GOT3 (cell line): ENCODE measurements around the gene CFAP53.

Source experiments
- DNase-seq: peaks from one replicate; lab custom pipeline; 2025; ENCODE audit warnings: mixed read lengths; lab: John Stamatoyannopoulos, UW

The CFAP53 gene

DNA sequence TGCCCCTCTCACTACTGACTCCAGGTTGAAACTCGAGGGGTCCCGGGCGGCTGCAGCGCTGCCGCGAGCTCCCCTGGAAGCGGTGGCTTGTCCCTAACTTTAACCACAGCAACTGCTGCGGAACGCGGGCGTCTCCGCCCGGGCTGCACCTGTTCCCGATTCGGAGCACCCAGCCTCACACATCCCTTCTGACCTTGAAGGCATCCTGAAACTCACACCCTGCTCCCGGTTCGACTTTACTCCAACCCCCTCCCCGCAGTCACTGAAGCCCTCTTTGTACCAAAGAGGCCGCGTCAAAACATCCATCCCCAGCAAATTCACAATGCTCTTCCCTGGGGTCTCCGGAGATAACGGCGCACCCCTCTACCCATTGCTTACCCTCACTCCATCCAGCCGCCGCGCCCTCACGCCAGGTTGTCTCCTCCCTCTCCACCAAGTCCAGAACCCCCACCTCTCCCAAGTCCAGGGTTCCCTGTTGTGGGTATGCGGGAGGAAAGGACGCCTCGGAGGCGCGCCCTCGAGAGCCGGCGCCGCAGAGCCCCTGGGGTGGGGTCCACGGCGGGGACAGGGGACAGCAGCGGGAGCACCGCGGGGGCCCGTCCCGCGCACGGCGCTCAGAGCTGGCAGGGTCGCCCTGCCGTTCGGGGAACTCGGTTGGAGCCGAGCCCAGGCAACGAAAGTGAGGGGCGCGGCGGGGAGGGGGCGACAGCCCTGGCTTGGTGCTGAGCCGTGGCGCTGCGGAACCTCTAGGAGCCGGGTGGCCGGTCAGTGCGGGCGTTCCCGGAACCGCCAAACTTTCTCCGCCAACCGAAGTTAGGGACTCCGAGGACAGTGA, 72.3 kb downstream of the CFAP53 start:
- no peak for DNase-seq

GRCh38 chr18:50192995-50193795, 73.1 kb downstream of the CFAP53 start:
- DNase-seq, result no peak

DNA sequence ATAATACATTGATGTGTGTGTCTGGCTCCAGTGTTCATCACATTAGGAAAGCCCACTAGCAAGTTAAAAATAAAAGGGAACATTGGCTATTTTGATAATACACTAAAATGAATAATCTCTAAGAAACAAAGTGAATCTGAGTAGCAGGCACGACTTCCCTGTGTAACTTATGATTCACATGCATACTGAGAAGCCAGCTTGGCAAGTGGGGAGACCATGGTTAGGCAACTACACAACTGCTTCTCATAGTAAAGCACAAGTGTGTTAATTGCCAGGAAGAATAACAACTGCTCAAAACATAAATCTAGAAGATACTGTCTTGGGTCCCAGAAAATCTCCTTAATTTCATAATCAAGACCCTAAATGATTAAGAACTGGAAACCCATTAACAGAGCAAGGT, 75.4 kb downstream of the CFAP53 start:
- DNase-seq, result no peak

DNA sequence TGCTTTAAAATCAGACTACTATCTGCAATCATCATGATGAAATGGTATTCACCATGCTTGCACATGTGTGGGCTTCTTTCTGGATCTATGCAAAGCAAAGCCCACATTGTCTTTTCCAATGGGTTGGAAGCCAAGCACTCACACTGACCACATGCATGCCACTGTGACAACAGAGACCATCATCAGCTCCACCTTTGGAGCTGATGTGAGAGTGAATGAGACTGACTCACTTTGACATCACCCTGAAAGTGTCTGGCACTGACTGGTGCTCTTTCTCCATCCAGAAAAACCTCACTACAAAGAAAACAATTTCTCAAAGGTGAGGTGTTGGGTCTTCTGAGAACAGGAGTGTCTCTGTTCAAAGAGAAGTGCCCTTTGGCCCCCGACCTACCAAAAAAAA, 76.1 kb downstream of the CFAP53 start:
- no peak for DNase-seq

- no peak for DNase-seq
These were observed 77.1 kb downstream of the CFAP53 start for GRCh38 chr18:50189160-50189559.

- DNase-seq, result no peak
These were observed 77.6 kb downstream of the CFAP53 start for GRCh38 chr18:50188652-50189051.

- DNase-seq, result no peak
These were observed 78.6 kb downstream of the CFAP53 start for GRCh38 chr18:50187659-50188058.

GRCh38 chr18:50186385-50186784, 79.9 kb downstream of the CFAP53 start:
- no peak for DNase-seq

DNA sequence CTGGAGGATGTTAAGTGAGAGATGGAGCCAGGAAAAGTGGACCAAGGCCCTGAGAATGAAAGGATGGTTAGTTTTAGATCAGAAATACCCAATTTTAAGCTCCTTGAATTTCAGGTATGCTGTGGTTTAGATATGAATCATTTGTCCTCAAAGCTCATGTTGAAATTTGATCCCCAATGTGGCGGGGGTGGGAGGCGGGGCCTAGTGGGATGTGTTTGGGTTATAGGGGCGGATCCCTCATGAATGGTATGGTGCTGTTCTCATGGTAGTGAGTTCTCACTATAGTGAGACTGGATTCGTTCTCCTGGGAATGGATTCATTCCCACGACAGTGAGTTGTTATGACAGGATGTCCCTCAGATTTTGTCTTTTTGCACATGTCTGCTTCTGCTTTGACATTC, 82.7 kb downstream of the CFAP53 start:
- no peak for DNase-seq

- no peak for DNase-seq
These were observed 83.8 kb downstream of the CFAP53 start for GRCh38 chr18:50182511-50182910.

DNA sequence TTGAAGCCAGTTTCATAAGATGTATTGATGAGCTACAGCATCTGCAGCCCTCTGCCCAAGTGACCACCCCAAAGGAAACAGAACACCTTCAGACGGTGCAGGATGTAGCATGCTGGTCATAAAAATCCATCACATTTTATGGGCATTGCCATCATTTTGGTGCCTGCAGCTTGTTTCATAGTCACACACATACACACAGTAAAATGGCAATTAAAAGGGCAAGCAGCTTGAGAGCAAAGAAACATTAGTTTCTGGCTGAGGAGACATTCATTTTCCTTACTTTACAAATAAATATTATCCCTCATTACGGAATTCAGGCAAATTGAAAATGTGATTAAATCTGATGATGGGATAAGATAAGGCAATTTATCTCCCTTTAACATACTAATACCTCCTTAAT, 84.7 kb downstream of the CFAP53 start:
- DNase-seq, result no peak

- no peak for DNase-seq
These were observed 86.8 kb downstream of the CFAP53 start for GRCh38 chr18:50179465-50179864.

DNA sequence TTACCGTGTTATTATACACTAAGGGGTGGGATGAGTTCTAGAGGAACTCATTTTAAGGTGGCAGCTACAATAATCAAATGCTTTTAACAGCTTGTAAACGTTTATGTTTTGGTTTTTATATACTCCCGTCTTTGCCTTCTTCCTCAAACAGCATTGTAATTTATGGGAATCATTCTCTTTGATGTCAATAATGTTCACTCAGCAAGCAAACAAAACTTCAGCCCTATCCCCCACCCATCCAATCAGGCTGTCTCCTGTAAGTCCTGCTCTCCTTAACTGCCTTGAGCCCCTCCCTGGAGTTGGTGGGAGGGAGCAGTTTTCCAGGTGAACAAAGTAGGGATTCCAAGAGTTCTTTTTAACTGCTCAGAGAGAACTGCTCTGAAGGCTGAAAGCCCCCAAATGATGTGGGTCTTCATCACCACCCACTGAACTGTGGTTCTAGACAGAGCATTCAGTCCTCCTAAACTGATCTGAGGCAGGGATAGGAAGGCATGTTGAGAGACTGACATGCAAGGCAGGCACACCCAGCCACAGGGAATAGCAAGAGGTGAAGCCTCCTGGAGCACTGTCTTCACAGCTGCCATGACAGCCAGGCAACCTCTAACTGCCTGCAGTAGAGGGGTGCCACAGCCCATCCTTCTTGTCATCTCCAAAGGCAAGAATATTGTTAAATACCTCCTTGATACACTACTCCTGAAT, 88.9 kb downstream of the CFAP53 start:
- DNase-seq, result no peak
